Nephron (organoid): ENCODE data around the gene SLC35F6.

ENCODE experiments used
- H3K27ac Mint-ChIP-seq, 3 experiments: 2 replicates each; pipeline ENCODE4 v1.8.0; 2020; ENCODE audit warnings: mixed read lengths in 3 of 3, mild to moderate bottlenecking in 2 of 3, moderate library complexity in 1 of 3
- H3K27me3 Mint-ChIP-seq: 2 replicates; pipeline ENCODE4 v1.8.0; 2021; ENCODE audit warnings: low read depth, mild to moderate bottlenecking, moderate library complexity, mixed read lengths
- H3K36me3 Mint-ChIP-seq: 2 replicates; pipeline ENCODE4 v1.8.0; 2020; ENCODE audit warnings: low read depth, mixed read lengths
- H3K4me1 Mint-ChIP-seq: 2 replicates; pipeline ENCODE4 v1.8.0; 2020; ENCODE audit warnings: mixed read lengths
- H3K4me3 Mint-ChIP-seq, 3 experiments: 2 replicates each; pipeline ENCODE4 v1.8.0; 2020; ENCODE audit warnings: mild to moderate bottlenecking in 3 of 3, mixed read lengths in 3 of 3, moderate library complexity in 2 of 3
- H3K9me3 Mint-ChIP-seq: 2 replicates; pipeline ENCODE4 v1.8.0; 2020; ENCODE audit warnings: mixed read lengths
- TF ChIP-seq, protein P1 (sequence below), 3 experiments: fragments of 200-600 bp; sonication (generic); IDR thresholded peaks; one replicate each; pipeline ENCODE4 v1.5.0; 2021; ENCODE audit warnings: antibody characterized with exemption in 3 of 3; ENCODE audit not compliant: unreplicated experiment in 3 of 3

The SLC35F6 gene

DNA sequence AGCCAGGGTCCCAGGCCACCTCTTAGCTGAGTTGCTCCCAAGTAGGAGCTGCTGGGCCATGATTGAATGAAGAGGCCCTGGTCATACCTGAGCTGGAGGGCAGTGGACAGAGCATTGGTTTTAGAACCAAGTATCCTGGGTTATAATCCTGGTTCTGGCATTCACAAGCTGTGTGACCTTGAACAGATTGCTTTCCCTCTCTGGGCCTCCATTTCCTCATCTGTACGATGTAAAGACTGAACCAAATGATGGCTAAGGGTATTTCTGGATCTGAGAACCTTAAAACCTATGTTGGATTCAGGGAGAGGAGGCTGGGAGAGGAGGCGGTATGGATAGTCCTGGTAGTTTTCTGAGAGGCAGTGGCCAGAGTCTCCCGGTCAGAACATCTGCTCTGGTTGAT is 40.6 kb upstream of the SLC35F6 start:
- Mint-ChIP-seq H3K27ac (peak overlapping the region in 2 of 3 experiments; percentile 70 to 74), H3K27me3 (peaks cover 3% of the 10 kb centered on the region), H3K4me3 (no peak overlapping the region)

GRCh38 chr2:26723991-26724750 is 39.9 kb upstream of the SLC35F6 start:
- Mint-ChIP-seq H3K4me3 (no peak overlapping the region), H3K27me3 (peaks cover 3% of the 10 kb centered on the region), H3K4me1 (peaks cover 29% of the 10 kb centered on the region), H3K36me3 (no peaks in the 10 kb centered on the region), H3K9me3 (no peaks in the 10 kb centered on the region), H3K27ac (peak overlapping the region; percentile 40 to 74 (median 72))
- TF ChIP-seq, protein P1, sequence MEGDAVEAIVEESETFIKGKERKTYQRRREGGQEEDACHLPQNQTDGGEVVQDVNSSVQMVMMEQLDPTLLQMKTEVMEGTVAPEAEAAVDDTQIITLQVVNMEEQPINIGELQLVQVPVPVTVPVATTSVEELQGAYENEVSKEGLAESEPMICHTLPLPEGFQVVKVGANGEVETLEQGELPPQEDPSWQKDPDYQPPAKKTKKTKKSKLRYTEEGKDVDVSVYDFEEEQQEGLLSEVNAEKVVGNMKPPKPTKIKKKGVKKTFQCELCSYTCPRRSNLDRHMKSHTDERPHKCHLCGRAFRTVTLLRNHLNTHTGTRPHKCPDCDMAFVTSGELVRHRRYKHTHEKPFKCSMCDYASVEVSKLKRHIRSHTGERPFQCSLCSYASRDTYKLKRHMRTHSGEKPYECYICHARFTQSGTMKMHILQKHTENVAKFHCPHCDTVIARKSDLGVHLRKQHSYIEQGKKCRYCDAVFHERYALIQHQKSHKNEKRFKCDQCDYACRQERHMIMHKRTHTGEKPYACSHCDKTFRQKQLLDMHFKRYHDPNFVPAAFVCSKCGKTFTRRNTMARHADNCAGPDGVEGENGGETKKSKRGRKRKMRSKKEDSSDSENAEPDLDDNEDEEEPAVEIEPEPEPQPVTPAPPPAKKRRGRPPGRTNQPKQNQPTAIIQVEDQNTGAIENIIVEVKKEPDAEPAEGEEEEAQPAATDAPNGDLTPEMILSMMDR (IDR thresholded peaks at IDR 0.05; ENCODE audit: unreplicated experiment in 3 of 3) = no peak

More for the DNA sequence above, 40.6 kb upstream of the SLC35F6 start:
- Mint-ChIP-seq H3K9me3 (no peaks in the 10 kb centered on the region), H3K4me1 (peaks cover 33% of the 10 kb centered on the region), H3K36me3 (no peaks in the 10 kb centered on the region)
- TF ChIP-seq, protein P1 (IDR thresholded peaks at IDR 0.05; ENCODE audit: unreplicated experiment in 3 of 3) = no peak

DNA sequence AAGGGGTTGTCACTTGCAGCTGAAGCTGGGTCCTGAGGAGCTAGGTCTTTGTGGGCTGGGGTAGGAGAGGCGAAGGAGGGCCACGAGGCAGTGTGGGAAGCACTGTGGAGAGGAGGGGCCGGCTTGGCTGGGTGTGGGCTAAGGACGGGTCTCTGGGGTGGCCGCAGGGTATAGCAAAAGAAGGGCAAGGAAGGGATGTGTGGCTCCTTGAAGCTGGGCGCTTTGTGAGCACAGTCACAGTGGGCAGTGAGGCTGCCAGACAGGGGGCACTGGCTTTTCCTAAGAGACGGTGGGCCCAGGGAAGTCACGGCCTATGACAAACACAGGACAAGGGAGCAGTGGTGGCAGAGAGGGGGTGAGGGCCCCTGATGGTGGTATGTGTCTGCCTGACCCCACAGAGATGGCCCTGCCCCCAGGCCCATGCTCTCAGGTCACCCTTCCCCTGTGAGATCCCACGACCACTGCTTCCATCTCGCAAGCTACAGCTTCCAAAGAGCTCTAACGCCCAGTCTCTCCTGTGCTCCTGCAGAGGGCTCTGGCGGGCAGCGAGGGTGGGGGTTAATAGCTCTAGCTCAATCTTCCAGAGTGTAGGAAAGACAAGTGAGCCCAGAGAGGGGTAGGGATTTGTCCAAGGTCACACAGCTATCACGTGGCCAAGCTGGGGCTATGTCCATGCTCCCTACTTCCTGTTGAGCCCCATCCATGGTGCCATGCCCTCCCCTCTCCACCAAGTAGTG is 39.1 kb upstream of the SLC35F6 start:
- peak overlapping the region; percentile 40 to 74 (median 72) for H3K27ac Mint-ChIP-seq
- TF ChIP-seq, protein P1 (IDR thresholded peaks at IDR 0.05; ENCODE audit: unreplicated experiment in 3 of 3) = no peak
- H3K36me3 Mint-ChIP-seq = no peaks in the 10 kb centered on the region
- peaks cover 24% of the 10 kb centered on the region for H3K4me1 Mint-ChIP-seq
- H3K4me3 Mint-ChIP-seq = no peak overlapping the region
- H3K27me3 Mint-ChIP-seq = peaks cover 3% of the 10 kb centered on the region
- H3K9me3 Mint-ChIP-seq = no peaks in the 10 kb centered on the region

GRCh38 chr2:26725521-26725820 is 38.6 kb upstream of the SLC35F6 start:
- Mint-ChIP-seq H3K27me3 (peaks cover 3% of the 10 kb centered on the region), H3K9me3 (no peaks in the 10 kb centered on the region), H3K36me3 (no peaks in the 10 kb centered on the region), H3K4me1 (peaks cover 24% of the 10 kb centered on the region), H3K4me3 (no peak overlapping the region), H3K27ac (peak overlapping the region in 1 of 3 experiments; percentile 74)
- TF ChIP-seq, protein P1 (IDR thresholded peaks at IDR 0.05; ENCODE audit: unreplicated experiment in 3 of 3) = no peak

DNA sequence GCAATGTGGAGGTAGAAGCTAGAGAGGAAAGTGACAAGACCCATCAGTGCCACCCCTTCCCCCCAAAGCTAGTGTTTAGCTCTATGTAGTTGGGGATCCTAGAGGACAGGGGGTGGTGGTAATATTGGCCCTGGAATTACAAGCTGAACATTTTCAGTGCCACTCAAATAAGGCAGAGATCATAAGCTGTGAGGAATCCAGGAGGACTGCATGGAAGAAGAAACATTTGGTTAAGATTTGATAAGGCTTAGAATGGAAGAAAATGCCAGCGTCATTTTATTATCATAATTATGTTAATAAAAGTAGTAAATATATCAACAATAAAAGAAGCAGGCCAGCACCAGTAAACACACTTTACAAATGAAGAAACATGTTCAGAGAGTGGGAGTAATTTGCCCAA is 37.9 kb upstream of the SLC35F6 start:
- Mint-ChIP-seq H3K4me3 (no peak overlapping the region), H3K4me1 (peaks cover 24% of the 10 kb centered on the region), H3K36me3 (no peaks in the 10 kb centered on the region), H3K27ac (peak overlapping the region in 1 of 3 experiments; percentile 74), H3K9me3 (no peaks in the 10 kb centered on the region), H3K27me3 (peaks cover 3% of the 10 kb centered on the region)
- TF ChIP-seq, protein P1 (IDR thresholded peaks at IDR 0.05; ENCODE audit: unreplicated experiment in 3 of 3) = no peak
